Measurements from ENCODE around the gene KAZN. TPM values are rescaled to one million over a fixed set of nuclear protein-coding genes. Genes with fewer than 3 reads are reported as not detected.

Gene KAZN
- total RNA-seq, 2 donors from 2014 or later = 9.8 to 12.2 TPM

DNA sequence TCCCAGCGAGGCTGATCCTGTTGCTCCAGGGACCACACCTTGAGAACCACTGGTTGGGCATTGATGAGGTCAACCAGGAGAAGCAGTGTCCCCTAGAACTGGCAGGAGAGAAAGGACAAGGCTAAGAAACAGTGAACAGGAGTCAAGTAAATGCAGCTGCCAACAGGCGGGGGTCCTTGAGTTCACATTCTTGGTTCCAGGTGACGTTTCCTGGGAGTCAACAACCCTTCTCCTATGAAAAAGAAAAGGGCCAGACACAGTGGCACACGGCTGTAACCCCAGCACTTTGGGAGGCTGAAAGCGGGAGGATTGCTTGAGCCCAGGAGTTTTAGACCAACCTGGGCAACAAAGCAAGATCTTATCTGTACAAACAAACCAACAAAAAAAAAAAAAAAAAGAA, 98.3 kb downstream of the KAZN start:
- TF ChIP-seq, protein P1, sequence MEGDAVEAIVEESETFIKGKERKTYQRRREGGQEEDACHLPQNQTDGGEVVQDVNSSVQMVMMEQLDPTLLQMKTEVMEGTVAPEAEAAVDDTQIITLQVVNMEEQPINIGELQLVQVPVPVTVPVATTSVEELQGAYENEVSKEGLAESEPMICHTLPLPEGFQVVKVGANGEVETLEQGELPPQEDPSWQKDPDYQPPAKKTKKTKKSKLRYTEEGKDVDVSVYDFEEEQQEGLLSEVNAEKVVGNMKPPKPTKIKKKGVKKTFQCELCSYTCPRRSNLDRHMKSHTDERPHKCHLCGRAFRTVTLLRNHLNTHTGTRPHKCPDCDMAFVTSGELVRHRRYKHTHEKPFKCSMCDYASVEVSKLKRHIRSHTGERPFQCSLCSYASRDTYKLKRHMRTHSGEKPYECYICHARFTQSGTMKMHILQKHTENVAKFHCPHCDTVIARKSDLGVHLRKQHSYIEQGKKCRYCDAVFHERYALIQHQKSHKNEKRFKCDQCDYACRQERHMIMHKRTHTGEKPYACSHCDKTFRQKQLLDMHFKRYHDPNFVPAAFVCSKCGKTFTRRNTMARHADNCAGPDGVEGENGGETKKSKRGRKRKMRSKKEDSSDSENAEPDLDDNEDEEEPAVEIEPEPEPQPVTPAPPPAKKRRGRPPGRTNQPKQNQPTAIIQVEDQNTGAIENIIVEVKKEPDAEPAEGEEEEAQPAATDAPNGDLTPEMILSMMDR (IDR thresholded peaks at IDR 0.05) = no peak

DNA sequence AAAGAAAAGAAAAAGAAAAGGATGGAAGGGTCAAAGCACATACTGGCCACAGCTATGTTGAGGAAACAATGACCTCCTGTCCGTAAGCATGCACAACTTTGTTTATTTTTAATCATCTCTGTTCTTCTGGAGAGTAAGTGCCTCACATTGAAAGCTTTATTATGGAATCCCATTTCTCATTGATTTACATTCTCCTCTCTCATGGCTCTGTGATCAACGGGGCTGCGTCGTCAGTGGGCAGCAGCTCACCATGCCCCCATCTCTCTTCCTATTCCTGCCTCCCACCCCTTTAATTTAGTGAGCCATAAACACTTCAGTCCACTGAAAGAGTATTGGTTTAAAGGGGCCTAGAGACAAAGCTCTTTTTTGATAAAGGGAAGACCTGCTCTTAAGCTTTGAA, 98.9 kb downstream of the KAZN start:
- Histone ChIP-seq H3K9ac (ENCODE audit: low read depth in 2 of 2, low read length in 2 of 2) (no peak overlapping the region), H3K27ac (no peak overlapping the region), H3K4me1 (no peaks in the 10 kb centered on the region), H3K36me3 (no peaks in the 10 kb centered on the region), H3K4me3 (no peak overlapping the region), H3K27me3 (no peaks in the 10 kb centered on the region), H3K9me3 (no peaks in the 10 kb centered on the region)
- intact Hi-C loops (cut with DNase I) = no loop called here
- no peak for DNase-seq
- TF ChIP-seq, protein P1 (IDR thresholded peaks at IDR 0.05) = no peak

More for the DNA sequence above, 98.3 kb downstream of the KAZN start:
- no peak overlapping the region for H3K9ac ChIP-seq (ENCODE audit: low read depth in 2 of 2, low read length in 2 of 2)
- DNase-seq = no peak
- no peak overlapping the region for H3K4me3 ChIP-seq
- intact Hi-C loops (cut with DNase I) = no loop called here
- no peaks in the 10 kb centered on the region for H3K27me3 ChIP-seq
- no peaks in the 10 kb centered on the region for H3K9me3 ChIP-seq
- H3K27ac ChIP-seq = no peak overlapping the region
- no peaks in the 10 kb centered on the region for H3K36me3 ChIP-seq
- H3K4me1 ChIP-seq = no peaks in the 10 kb centered on the region

DNA sequence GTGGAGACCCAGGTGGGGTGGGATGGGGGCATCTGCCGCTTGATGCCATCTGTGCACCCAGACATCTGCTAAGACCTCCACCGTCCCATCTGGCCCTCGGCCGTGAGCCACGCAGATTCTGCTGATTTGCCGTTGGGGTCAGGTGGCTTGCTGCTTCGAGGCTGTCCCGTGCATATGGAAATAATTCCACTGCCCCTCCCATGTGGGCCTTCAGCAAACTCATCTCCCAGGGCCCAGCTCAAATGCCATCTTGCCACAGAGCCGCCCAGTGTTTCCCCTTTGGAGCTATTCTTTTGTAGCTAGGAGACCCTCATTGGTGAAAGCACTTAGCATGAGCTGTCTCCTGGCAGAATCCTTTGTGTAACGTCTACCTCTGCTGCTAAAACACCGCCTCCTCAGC, 99.8 kb downstream of the KAZN start:
- no peak overlapping the region for H3K9ac ChIP-seq (ENCODE audit: low read depth in 2 of 2, low read length in 2 of 2)
- H3K27me3 ChIP-seq = no peaks in the 10 kb centered on the region
- intact Hi-C loops (cut with DNase I) = no loop called here
- TF ChIP-seq, protein P1 (IDR thresholded peaks at IDR 0.05) = no peak
- no peaks in the 10 kb centered on the region for H3K36me3 ChIP-seq
- no peak overlapping the region for H3K4me3 ChIP-seq
- no peaks in the 10 kb centered on the region for H3K9me3 ChIP-seq
- no peak for DNase-seq
- no peak overlapping the region for H3K27ac ChIP-seq
- H3K4me1 ChIP-seq = no peaks in the 10 kb centered on the region

DNA sequence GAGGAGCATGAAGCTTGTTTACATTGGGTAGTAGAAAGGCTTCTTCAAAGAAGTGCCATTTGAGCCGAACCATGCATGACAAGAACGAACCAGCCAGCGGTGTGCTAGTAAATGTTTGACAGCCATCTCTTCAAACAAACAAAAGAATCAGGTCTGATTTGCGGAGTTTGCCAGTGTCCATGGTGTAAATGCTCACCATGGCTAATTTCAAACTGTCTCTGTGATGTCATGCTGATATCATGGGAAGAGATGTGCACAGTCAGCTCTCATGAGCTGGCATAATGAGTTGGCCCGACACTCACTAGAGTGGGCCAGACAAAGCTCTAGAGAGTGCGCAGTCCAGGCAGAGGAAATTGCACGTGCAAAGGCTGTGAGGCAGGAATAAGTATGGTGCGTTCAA, 101.1 kb downstream of the KAZN start:
- TF ChIP-seq, protein P1 (IDR thresholded peaks at IDR 0.05) = no peak
- Histone ChIP-seq H3K27me3 (no peaks in the 10 kb centered on the region), H3K9me3 (no peaks in the 10 kb centered on the region), H3K4me3 (no peak overlapping the region), H3K4me1 (no peaks in the 10 kb centered on the region), H3K9ac (ENCODE audit: low read depth in 2 of 2, low read length in 2 of 2) (no peak overlapping the region), H3K27ac (no peak overlapping the region), H3K36me3 (no peaks in the 10 kb centered on the region)
- no peak for DNase-seq
- intact Hi-C loops (cut with DNase I) = no loop called here

DNA sequence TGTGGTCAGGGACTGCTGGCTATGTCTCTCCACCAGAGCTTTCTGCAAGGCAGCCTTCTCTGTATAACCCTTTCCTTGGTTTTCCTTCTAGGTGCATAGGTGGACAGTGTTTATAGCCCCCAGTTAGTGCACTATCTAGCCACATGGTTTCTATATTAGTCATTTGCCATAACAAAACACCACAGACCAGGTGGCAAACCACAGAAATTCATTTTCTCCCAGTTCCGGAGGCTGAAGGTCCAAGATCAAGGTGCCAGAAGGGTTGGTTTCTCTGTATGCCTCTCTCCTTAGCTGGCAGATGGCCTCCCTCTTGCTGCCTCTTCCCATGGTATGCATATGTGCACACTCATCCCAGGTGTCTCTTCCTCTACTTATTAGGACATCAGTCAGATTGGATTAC, 106.4 kb downstream of the KAZN start:
- Histone ChIP-seq H3K27ac (no peak overlapping the region), H3K4me1 (no peaks in the 10 kb centered on the region), H3K27me3 (no peaks in the 10 kb centered on the region), H3K36me3 (no peaks in the 10 kb centered on the region), H3K9ac (ENCODE audit: low read depth in 2 of 2, low read length in 2 of 2) (no peak overlapping the region), H3K9me3 (no peaks in the 10 kb centered on the region), H3K4me3 (no peak overlapping the region)
- intact Hi-C loops (cut with DNase I) = no loop called here
- no peak for DNase-seq
- TF ChIP-seq, protein P1 (IDR thresholded peaks at IDR 0.05) = no peak

DNA sequence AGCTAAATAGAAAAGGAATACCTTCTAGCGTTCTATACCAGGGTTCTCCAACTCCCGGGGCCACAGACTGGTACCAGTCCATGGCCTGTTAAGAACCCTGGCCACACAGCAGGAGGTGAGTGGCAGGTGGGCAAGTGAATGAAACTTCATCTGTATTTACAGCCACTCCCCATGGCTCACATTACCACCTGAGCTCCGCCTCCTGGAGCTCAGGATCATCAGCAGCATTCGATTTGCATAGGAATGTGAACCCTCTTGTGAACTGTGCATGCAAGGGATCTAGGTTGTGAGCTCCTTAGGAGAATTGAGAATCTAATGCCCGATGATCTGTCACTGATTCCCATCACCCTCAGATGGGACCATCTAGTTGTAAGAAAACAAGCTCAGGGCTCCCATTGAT, 107.3 kb downstream of the KAZN start:
- TF ChIP-seq, protein P1 (IDR thresholded peaks at IDR 0.05) = no peak

More for the DNA sequence above, 107.3 kb downstream of the KAZN start:
- DNase-seq = no peak
- no peaks in the 10 kb centered on the region for H3K4me1 ChIP-seq
- H3K9ac ChIP-seq (ENCODE audit: low read depth in 2 of 2, low read length in 2 of 2) = no peak overlapping the region
- H3K9me3 ChIP-seq = no peaks in the 10 kb centered on the region
- H3K36me3 ChIP-seq = no peaks in the 10 kb centered on the region
- intact Hi-C loops (cut with DNase I) = no loop called here
- no peaks in the 10 kb centered on the region for H3K27me3 ChIP-seq
- no peak overlapping the region for H3K27ac ChIP-seq
- no peak overlapping the region for H3K4me3 ChIP-seq

Measured in colonic mucosa (tissue), 4 donors.